ENCODE measurements around the gene HOXB6.

- TF ChIP-seq CTCF (IDR thresholded peaks at IDR 0.05) (no peak), POLR2A (IDR thresholded peaks at IDR 0.05) (no peak)
Observed at GRCh38 chr17:48644159-48644558, 39.4 kb upstream of the HOXB6 start.

Data from lower leg skin (tissue), 3 donors.